ENCODE results near the gene PALD1. TPM values are rescaled to one million over a fixed set of nuclear protein-coding genes. Genes with fewer than 3 reads are reported as not detected.
A peak's percentile ranks its signal among the peaks of the same experiment; 100 is the strongest.

PALD1 gene
- total RNA-seq, 1 donor from 2014 or later, result 9.6 TPM

GRCh38 chr10:70557086-70557845 is 78.7 kb downstream of the PALD1 start:
- DNase-seq (ENCODE audit: low spot score), result no peak
- peaks cover 10% of the 10 kb centered on the region for H3K4me1 ChIP-seq
- no peak overlapping the region for H3K9ac ChIP-seq
- no peaks in the 10 kb centered on the region for H3K79me2 ChIP-seq (ENCODE audit: low read depth)
- no peaks in the 10 kb centered on the region for H3F3A ChIP-seq (ENCODE audit: low read depth)
- Mint-ChIP-seq H3K9me3 (no peaks in the 10 kb centered on the region), H3K4me1 (peaks cover 30% of the 10 kb centered on the region), H3K4me3 (no peak overlapping the region), H3K27me3 (ENCODE audit: insufficient read depth, low read depth) (no peaks in the 10 kb centered on the region), H3K27ac (no peak overlapping the region), H3K36me3 (no peaks in the 10 kb centered on the region)
- no peak overlapping the region for H3K4me3 ChIP-seq
- no peaks in the 10 kb centered on the region for H3K9me3 ChIP-seq (ENCODE audit: low read depth)
- no peaks in the 10 kb centered on the region for H4K20me1 ChIP-seq (ENCODE audit: low read depth)
- no peak overlapping the region for H2AFZ ChIP-seq (replicated peaks)
- H3K27ac ChIP-seq, result no peak overlapping the region
- no peaks in the 10 kb centered on the region for H3K36me3 ChIP-seq
- no peak overlapping the region for H3K4me2 ChIP-seq
- no peaks in the 10 kb centered on the region for H3K27me3 ChIP-seq
- no peak for TF ChIP-seq EZH2 (IDR thresholded peaks at IDR 0.05)
- TF ChIP-seq EZH2phosphoT487 (IDR thresholded peaks at IDR 0.05), result no peak
- TF ChIP-seq CTCF (IDR thresholded peaks at IDR 0.05), result no peak

DNA sequence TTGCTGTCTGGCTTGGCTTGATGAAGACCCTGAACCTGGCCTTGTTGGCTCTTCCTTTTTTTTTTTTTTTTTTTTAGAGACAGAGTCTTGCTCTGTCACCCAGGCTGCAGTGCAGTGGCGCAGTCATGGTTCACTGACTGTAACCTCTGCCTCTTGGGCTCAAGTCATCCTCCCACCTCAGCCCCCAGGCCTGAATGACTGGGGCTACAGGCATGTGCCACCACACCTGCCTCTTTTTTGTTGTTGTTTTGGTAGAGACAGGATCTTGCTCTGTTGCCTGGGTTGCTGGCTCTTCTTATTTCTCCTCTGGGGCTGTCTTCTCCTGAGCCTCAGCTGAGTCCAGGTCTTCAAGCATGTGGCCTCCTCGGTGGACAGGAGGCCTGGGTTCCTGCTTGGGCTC is 79.3 kb downstream of the PALD1 start:
- no peak for TF ChIP-seq EZH2 (IDR thresholded peaks at IDR 0.05)
- TF ChIP-seq EZH2phosphoT487 (IDR thresholded peaks at IDR 0.05), result no peak
- TF ChIP-seq CTCF (IDR thresholded peaks at IDR 0.05), result no peak
- H2AFZ ChIP-seq (replicated peaks), result no peak overlapping the region

GRCh38 chr10:70558295-70558694 is 79.7 kb downstream of the PALD1 start:
- Histone ChIP-seq H3F3A (ENCODE audit: low read depth) (no peaks in the 10 kb centered on the region), H3K79me2 (ENCODE audit: low read depth) (no peaks in the 10 kb centered on the region), H4K20me1 (ENCODE audit: low read depth) (no peaks in the 10 kb centered on the region), H3K4me1 (peaks cover 10% of the 10 kb centered on the region), H2AFZ (replicated peaks) (no peak overlapping the region), H3K9ac (no peak overlapping the region), H3K27ac (no peak overlapping the region), H3K27me3 (no peaks in the 10 kb centered on the region), H3K4me3 (no peak overlapping the region), H3K9me3 (ENCODE audit: low read depth) (no peaks in the 10 kb centered on the region), H3K36me3 (no peaks in the 10 kb centered on the region), H3K4me2 (no peak overlapping the region)
- H3K4me1 Mint-ChIP-seq, result peaks cover 35% of the 10 kb centered on the region
- no peak overlapping the region for H3K4me3 Mint-ChIP-seq
- TF ChIP-seq EZH2phosphoT487 (IDR thresholded peaks at IDR 0.05) (no peak), CTCF (IDR thresholded peaks at IDR 0.05) (no peak)
- H3K9me3 Mint-ChIP-seq, result no peaks in the 10 kb centered on the region
- H3K36me3 Mint-ChIP-seq, result no peaks in the 10 kb centered on the region
- DNase-seq (ENCODE audit: low spot score), result no peak
- H3K27me3 Mint-ChIP-seq (ENCODE audit: insufficient read depth, low read depth), result no peaks in the 10 kb centered on the region
- H3K27ac Mint-ChIP-seq, result peak overlapping the region; percentile 80

More for the DNA sequence above, 79.3 kb downstream of the PALD1 start:
- Mint-ChIP-seq H3K27ac (peak overlapping the region; percentile 80), H3K4me1 (peaks cover 32% of the 10 kb centered on the region), H3K4me3 (no peak overlapping the region), H3K9me3 (no peaks in the 10 kb centered on the region), H3K27me3 (ENCODE audit: insufficient read depth, low read depth) (no peaks in the 10 kb centered on the region), H3K36me3 (no peaks in the 10 kb centered on the region)
- H3K36me3 ChIP-seq, result no peaks in the 10 kb centered on the region
- no peaks in the 10 kb centered on the region for H3F3A ChIP-seq (ENCODE audit: low read depth)
- DNase-seq (ENCODE audit: low spot score), result no peak
- no peaks in the 10 kb centered on the region for H3K27me3 ChIP-seq
- H3K27ac ChIP-seq, result no peak overlapping the region
- H3K9ac ChIP-seq, result no peak overlapping the region
- H4K20me1 ChIP-seq (ENCODE audit: low read depth), result no peaks in the 10 kb centered on the region
- H3K79me2 ChIP-seq (ENCODE audit: low read depth), result no peaks in the 10 kb centered on the region
- no peak overlapping the region for H3K4me2 ChIP-seq
- H3K4me1 ChIP-seq, result peaks cover 10% of the 10 kb centered on the region
- H3K9me3 ChIP-seq (ENCODE audit: low read depth), result no peaks in the 10 kb centered on the region
- H3K4me3 ChIP-seq, result no peak overlapping the region

Measured in neural progenitor cell (in vitro differentiated cells).